H9 (cell line): ENCODE results near the gene SLC1A4. TPM values are rescaled to one million over a fixed set of nuclear protein-coding genes. Genes with fewer than 3 reads are reported as not detected.

Source experiments
- DNase-seq: peaks from one replicate; pipeline ENCODE4 v3.0.0-alpha.2; 2017
- H2AFZ ChIP-seq: one replicate; pipeline ENCODE4 v1.6.1; 2013; ENCODE audit warnings: mild to moderate bottlenecking, low read length, control low read depth, moderate library complexity
- H2AK5ac ChIP-seq: 2 replicates; pipeline ENCODE4 v1.6.1; 2013; ENCODE audit warnings: low read length, control low read depth, mixed read lengths; ENCODE audit not compliant: insufficient read length
- H2BK120ac ChIP-seq: one replicate; pipeline ENCODE4 v1.6.1; 2013; ENCODE audit warnings: low read depth, mild to moderate bottlenecking, low read length, control low read depth, inconsistent platforms; ENCODE audit not compliant: poor library complexity, severe bottlenecking
- H2BK12ac ChIP-seq: 2 replicates; pipeline ENCODE4 v1.6.1; 2013; ENCODE audit warnings: low read length, control low read depth, mixed read lengths, low read depth; ENCODE audit not compliant: insufficient read length
- H2BK15ac ChIP-seq: 2 replicates; pipeline ENCODE4 v1.6.1; 2013; ENCODE audit warnings: low read depth, low read length, control low read depth
- H2BK20ac ChIP-seq: one replicate; pipeline ENCODE4 v1.6.1; 2013; ENCODE audit warnings: low read depth, mild to moderate bottlenecking, low read length, control low read depth, inconsistent platforms; ENCODE audit not compliant: poor library complexity, severe bottlenecking
- H2BK5ac ChIP-seq: 2 replicates; pipeline ENCODE4 v1.6.1; 2013; ENCODE audit warnings: low read length, control low read depth, mixed read lengths; ENCODE audit not compliant: insufficient read length
- H3K14ac ChIP-seq: 2 replicates; pipeline ENCODE4 v1.6.1; 2013; ENCODE audit warnings: low read length, control low read depth; ENCODE audit not compliant: insufficient read depth
- H3K18ac ChIP-seq: 2 replicates; pipeline ENCODE4 v1.6.1; 2013; ENCODE audit warnings: low read depth, mild to moderate bottlenecking, mixed read lengths, low read length, control low read depth; ENCODE audit not compliant: insufficient read length
- H3K23ac ChIP-seq: 2 replicates; pipeline ENCODE4 v1.6.1; 2013; ENCODE audit warnings: low read length, control low read depth, mixed read lengths, low read depth; ENCODE audit not compliant: insufficient read length
- H3K23me2 ChIP-seq: 2 replicates; pipeline ENCODE4 v1.6.1; 2013; ENCODE audit warnings: low read depth, mild to moderate bottlenecking, mixed read lengths, low read length, control low read depth; ENCODE audit not compliant: insufficient read length, poor library complexity, severe bottlenecking
- H3K27ac ChIP-seq: 2 replicates; pipeline ENCODE4 v1.5.1; 2013; ENCODE audit warnings: low read length, control low read depth, mixed read lengths, low read depth; ENCODE audit not compliant: insufficient read length
- H3K27me3 ChIP-seq: 2 replicates; pipeline ENCODE4 v1.6.1; 2013; ENCODE audit warnings: low read length, control low read depth, inconsistent platforms; ENCODE audit not compliant: insufficient read depth
- H3K4ac ChIP-seq: 2 replicates; pipeline ENCODE4 v1.6.1; 2013; ENCODE audit warnings: low read depth, mild to moderate bottlenecking, control low read depth, inconsistent platforms, low read length, moderate library complexity
- H3K4me1 ChIP-seq: 2 replicates; pipeline ENCODE4 v1.6.1; 2013; ENCODE audit warnings: low read length, control low read depth, inconsistent platforms; ENCODE audit not compliant: insufficient read depth
- H3K4me2 ChIP-seq: 2 replicates; pipeline ENCODE4 v1.6.1; 2013; ENCODE audit warnings: low read length, control low read depth, mixed read lengths; ENCODE audit not compliant: insufficient read length, insufficient read depth
- H3K56ac ChIP-seq: 2 replicates; pipeline ENCODE4 v1.6.1; 2013; ENCODE audit warnings: low read depth, mild to moderate bottlenecking, mixed read lengths, low read length, control low read depth; ENCODE audit not compliant: insufficient read length
- H3K79me1 ChIP-seq: 2 replicates; pipeline ENCODE4 v1.6.1; 2013; ENCODE audit warnings: low read depth, mild to moderate bottlenecking, moderate library complexity, low read length, control low read depth, inconsistent platforms; ENCODE audit not compliant: insufficient read depth, poor library complexity, severe bottlenecking
- H3K79me2 ChIP-seq: 2 replicates; pipeline ENCODE4 v1.6.1; 2013; ENCODE audit warnings: low read length, control low read depth, inconsistent platforms; ENCODE audit not compliant: insufficient read depth
- H3K9ac ChIP-seq: 2 replicates; pipeline ENCODE4 v1.6.1; 2013; ENCODE audit warnings: low read length, control low read depth, mixed read lengths; ENCODE audit not compliant: insufficient read length; ENCODE audit errors: extremely low read depth
- H3K9me3 ChIP-seq: one replicate; pipeline ENCODE4 v1.6.1; 2013; ENCODE audit warnings: low read depth, low read length, inconsistent platforms; ENCODE audit not compliant: control insufficient read depth
- H3T11ph ChIP-seq: one replicate; pipeline ENCODE4 v1.6.1; 2013; ENCODE audit warnings: mild to moderate bottlenecking, low read length, control low read depth, inconsistent platforms
- H4K20me1 ChIP-seq: one replicate; pipeline ENCODE4 v1.6.1; 2013; ENCODE audit not compliant: control insufficient read depth, insufficient read length, insufficient read depth
- H4K5ac ChIP-seq: 2 replicates; pipeline ENCODE4 v1.6.1; 2013; ENCODE audit warnings: low read depth, mild to moderate bottlenecking, mixed read lengths, low read length, control low read depth; ENCODE audit not compliant: insufficient read length
- H4K8ac ChIP-seq: replicated peaks from 2 replicates; pipeline ENCODE4 v1.6.1; 2013; ENCODE audit warnings: low read length, control low read depth, mixed read lengths, low read depth; ENCODE audit not compliant: insufficient read length
- H4K91ac ChIP-seq: 2 replicates; pipeline ENCODE4 v1.6.1; 2013; ENCODE audit warnings: low read depth, mild to moderate bottlenecking, moderate library complexity, mixed read lengths, low read length, control low read depth; ENCODE audit not compliant: insufficient read length
- H3K27ac Mint-ChIP-seq, 3 experiments: 2 replicates in 2 of 3; 3 replicates in 1 of 3; pipeline ENCODE4 v1.8.0; 2020 to 2021; ENCODE audit warnings: mixed read lengths in 3 of 3, mild to moderate bottlenecking in 1 of 3, moderate library complexity in 1 of 3
- H3K27me3 Mint-ChIP-seq: 2 replicates; pipeline ENCODE4 v1.8.0; 2021; ENCODE audit warnings: low read depth, mild to moderate bottlenecking, moderate library complexity, mixed read lengths
- H3K36me3 Mint-ChIP-seq, 3 experiments: 2 replicates in 2 of 3; 3 replicates in 1 of 3; pipeline ENCODE4 v1.8.0; 2020 to 2021; ENCODE audit warnings: low read depth in 3 of 3, mixed read lengths in 3 of 3; ENCODE audit not compliant: insufficient read depth in 1 of 3
- H3K4me1 Mint-ChIP-seq, 2 experiments: 2 replicates each; pipeline ENCODE4 v1.8.0; 2020; ENCODE audit warnings: mixed read lengths in 2 of 2
- H3K4me3 Mint-ChIP-seq, 2 experiments: 2 replicates in 1 of 2; 3 replicates in 1 of 2; pipeline ENCODE4 v1.8.0; 2020 to 2021; ENCODE audit warnings: mild to moderate bottlenecking in 2 of 2, mixed read lengths in 2 of 2, moderate library complexity in 1 of 2
- H3K9me3 Mint-ChIP-seq, 2 experiments: 2 replicates in 1 of 2; 3 replicates in 1 of 2; pipeline ENCODE4 v1.8.0; 2020; ENCODE audit warnings: mild to moderate bottlenecking in 2 of 2, mixed read lengths in 2 of 2, moderate library complexity in 1 of 2
- WGBS: extraction: QIAGEN DNeasy Blood & Tissue Kit; methylation state at CpG from one replicate; pipeline ENCODE4 v1.1.7; 2013; ENCODE audit warnings: missing lambda C conversion rate, low lambda C conversion rate, mixed read lengths; ENCODE audit not compliant: insufficient read length; ENCODE audit errors: extremely low coverage; 5-methylcytosine and 5-hydroxymethylcytosine counted together
- total RNA-seq: library from RNA; stranded (reverse); gene quantifications from 2 replicates; pipeline ENCODE4 v1.2.1, GENCODE V29; 2021
- TF ChIP-seq, protein P1 (sequence below): fragments of 200-600 bp; sonication (generic); conservative IDR thresholded peaks from 3 replicates; pipeline ENCODE4 v1.8.0; 2021; ENCODE audit warnings: antibody characterized with exemption, mild to moderate bottlenecking

SLC1A4 gene
- total RNA-seq, 1 experiment from 2014 or later = 1.9 TPM

DNA sequence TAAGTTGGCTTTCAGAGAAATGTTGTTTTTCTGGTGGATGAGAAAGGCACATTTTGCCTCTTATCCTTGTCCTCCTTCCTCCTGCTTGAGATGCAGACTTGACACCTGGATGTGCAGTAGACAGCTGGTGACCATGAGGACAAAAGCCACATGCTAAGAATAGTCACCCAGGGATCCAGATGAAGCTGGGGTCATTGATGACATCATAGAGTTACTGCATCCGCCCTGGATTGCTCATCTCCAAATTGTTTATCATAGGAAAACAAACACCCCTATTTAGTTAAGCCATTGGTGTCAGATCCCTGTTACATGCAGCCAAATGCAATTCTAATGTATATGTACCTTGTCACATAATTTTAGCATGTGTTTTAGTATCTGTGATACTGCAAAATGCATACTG is 16.3 kb upstream of the SLC1A4 start:
- H4K20me1 ChIP-seq = no peaks in the 10 kb centered on the region
- H2BK120ac ChIP-seq = no peak overlapping the region
- DNase-seq = no peak
- no CpG with 5 or more reads among the region's 1 CpG for WGBS
- no peaks in the 10 kb centered on the region for H3K79me1 ChIP-seq
- H3K27ac Mint-ChIP-seq = no peak overlapping the region
- no peaks in the 10 kb centered on the region for H3K27me3 ChIP-seq
- peak overlapping the region; percentile 41 for H2AK5ac ChIP-seq
- no peak overlapping the region for H3K27ac ChIP-seq
- no peak overlapping the region for H2BK20ac ChIP-seq
- no peaks in the 10 kb centered on the region; a peak in 1 of 7 replicates for H3K36me3 Mint-ChIP-seq
- H3T11ph ChIP-seq = no peak overlapping the region
- H3K4me2 ChIP-seq = no peak overlapping the region
- no peak overlapping the region for H2BK15ac ChIP-seq
- H3K9ac ChIP-seq = no peak overlapping the region
- no peak overlapping the region for H4K91ac ChIP-seq
- no peak overlapping the region for H3K4me3 Mint-ChIP-seq
- H3K18ac ChIP-seq = no peak overlapping the region
- no peaks in the 10 kb centered on the region for H3K79me2 ChIP-seq
- no peak overlapping the region for H3K14ac ChIP-seq
- peaks cover 8 to 12% of the 10 kb centered on the region in 2 experiments for H3K4me1 Mint-ChIP-seq
- H2AFZ ChIP-seq = no peak overlapping the region
- H3K23ac ChIP-seq = no peak overlapping the region
- no peak overlapping the region for H4K5ac ChIP-seq
- no peak overlapping the region for H3K56ac ChIP-seq
- no peak overlapping the region for H2BK5ac ChIP-seq
- peaks cover 7% of the 10 kb centered on the region for H3K4me1 ChIP-seq
- H3K4ac ChIP-seq = no peak overlapping the region
- H3K9me3 ChIP-seq = no peaks in the 10 kb centered on the region
- no peaks in the 10 kb centered on the region for H3K27me3 Mint-ChIP-seq
- no peaks in the 10 kb centered on the region for H3K23me2 ChIP-seq
- no peak overlapping the region for H2BK12ac ChIP-seq
- H3K9me3 Mint-ChIP-seq = no peaks in the 10 kb centered on the region
- TF ChIP-seq, protein P1, sequence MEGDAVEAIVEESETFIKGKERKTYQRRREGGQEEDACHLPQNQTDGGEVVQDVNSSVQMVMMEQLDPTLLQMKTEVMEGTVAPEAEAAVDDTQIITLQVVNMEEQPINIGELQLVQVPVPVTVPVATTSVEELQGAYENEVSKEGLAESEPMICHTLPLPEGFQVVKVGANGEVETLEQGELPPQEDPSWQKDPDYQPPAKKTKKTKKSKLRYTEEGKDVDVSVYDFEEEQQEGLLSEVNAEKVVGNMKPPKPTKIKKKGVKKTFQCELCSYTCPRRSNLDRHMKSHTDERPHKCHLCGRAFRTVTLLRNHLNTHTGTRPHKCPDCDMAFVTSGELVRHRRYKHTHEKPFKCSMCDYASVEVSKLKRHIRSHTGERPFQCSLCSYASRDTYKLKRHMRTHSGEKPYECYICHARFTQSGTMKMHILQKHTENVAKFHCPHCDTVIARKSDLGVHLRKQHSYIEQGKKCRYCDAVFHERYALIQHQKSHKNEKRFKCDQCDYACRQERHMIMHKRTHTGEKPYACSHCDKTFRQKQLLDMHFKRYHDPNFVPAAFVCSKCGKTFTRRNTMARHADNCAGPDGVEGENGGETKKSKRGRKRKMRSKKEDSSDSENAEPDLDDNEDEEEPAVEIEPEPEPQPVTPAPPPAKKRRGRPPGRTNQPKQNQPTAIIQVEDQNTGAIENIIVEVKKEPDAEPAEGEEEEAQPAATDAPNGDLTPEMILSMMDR = no peak
- H4K8ac ChIP-seq = no peak overlapping the region
